Germinal center (tissue), 1 donor: ENCODE data around the gene GSTT2B.
"Not testable (repeated sequence)": the region's sequence is repeated elsewhere in the genome, so short reads cannot be mapped to it uniquely, and the experiment has no call there.

Source experiments
- DNase-seq: peaks from one replicate; pipeline ENCODE4 v3.0.0; 2012; ENCODE audit warnings: mixed read lengths, low spot score

Gene GSTT2B

GRCh38 chr22:23940166-23940565, 20.8 kb downstream of the GSTT2B start:
- not testable (repeated sequence) for DNase-seq

- no peak for DNase-seq
Observed at GRCh38 chr22:23939017-23939357, 22.0 kb downstream of the GSTT2B start.

- DNase-seq = no peak
Observed at GRCh38 chr22:23938328-23939016, 22.5 kb downstream of the GSTT2B start.

DNA sequence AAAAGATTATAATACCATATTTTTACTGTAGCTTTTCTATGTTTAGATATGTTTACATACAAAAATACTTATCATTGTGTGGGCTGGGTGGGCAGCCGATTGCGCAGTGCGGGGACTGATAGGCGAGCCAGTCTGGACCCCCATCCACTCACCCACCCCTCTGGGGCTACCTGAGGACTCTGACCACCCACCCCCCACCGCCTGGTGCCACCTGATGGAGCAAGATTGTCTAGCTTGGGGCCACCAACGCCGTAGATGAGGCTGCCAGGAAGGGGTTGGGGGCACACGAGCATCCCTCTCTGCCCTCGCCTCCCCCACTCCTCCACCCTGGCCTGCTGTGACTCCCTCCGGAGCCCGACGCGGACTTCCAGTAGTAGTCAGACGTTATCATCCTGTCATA, 34.4 kb downstream of the GSTT2B start:
- no peak for DNase-seq

GRCh38 chr22:23925020-23925606, 35.9 kb downstream of the GSTT2B start:
- no peak for DNase-seq

GRCh38 chr22:23922921-23923320, 38.1 kb downstream of the GSTT2B start:
- no peak for DNase-seq

GRCh38 chr22:23921586-23922201, 39.3 kb downstream of the GSTT2B start:
- not testable (repeated sequence) for DNase-seq

DNA sequence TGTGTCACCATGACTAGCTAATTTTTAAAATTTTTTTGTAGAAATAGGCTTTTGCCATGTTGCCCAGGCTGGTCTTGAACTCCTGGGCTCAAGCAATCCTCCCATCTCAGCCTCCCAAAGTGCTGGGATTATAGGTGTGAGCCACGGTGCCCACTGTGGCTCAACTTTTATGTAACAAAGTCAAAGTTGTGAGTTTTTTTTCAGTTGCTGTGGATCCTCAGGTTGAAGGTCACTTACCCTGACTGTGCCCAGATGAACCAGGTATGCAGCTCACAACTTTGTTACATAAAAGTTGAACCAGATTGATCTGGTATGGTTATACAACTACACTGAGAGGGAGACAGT, 40.8 kb downstream of the GSTT2B start:
- not testable (repeated sequence) for DNase-seq

- peak; percentile 23 for DNase-seq
Observed at GRCh38 chr22:23915290-23915689, 45.7 kb downstream of the GSTT2B start.

DNA sequence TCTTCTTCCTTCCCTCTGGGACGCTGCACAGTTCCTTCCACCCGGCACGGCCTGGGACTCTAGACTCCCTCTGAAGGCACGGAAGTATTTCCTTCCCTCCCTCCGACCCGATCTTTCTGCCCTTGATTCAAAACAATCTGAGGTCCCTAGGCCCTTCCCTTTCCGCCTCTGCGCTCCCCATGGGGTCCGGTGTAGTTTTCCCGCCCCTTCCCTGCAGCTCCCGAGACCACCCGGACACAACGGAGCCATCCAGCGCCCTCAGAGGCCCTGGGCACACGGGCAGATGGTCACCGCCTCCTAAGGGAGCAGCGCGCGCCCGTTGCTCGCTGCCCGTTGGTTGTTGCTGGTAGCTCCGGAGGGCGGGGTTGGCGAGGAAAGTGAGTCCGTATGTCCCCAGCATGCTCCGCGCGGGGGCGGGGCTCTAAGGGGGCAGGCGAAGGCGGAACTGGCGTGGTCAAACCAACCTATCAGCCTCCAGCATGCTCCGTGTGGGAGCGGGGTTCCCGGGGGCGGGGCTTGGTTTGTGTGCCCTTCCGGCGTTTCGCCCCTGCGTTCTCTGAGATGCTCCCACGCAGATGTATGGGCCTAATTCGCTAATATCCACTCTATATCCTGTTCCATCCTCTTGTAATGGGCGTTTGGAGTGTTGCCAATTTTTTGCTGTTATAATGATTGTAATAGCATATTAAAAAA, 47.2 kb downstream of the GSTT2B start:
- peak; percentile 99 for DNase-seq

- no peak for DNase-seq
Observed at GRCh38 chr22:23913306-23913660, 47.7 kb downstream of the GSTT2B start.

DNA sequence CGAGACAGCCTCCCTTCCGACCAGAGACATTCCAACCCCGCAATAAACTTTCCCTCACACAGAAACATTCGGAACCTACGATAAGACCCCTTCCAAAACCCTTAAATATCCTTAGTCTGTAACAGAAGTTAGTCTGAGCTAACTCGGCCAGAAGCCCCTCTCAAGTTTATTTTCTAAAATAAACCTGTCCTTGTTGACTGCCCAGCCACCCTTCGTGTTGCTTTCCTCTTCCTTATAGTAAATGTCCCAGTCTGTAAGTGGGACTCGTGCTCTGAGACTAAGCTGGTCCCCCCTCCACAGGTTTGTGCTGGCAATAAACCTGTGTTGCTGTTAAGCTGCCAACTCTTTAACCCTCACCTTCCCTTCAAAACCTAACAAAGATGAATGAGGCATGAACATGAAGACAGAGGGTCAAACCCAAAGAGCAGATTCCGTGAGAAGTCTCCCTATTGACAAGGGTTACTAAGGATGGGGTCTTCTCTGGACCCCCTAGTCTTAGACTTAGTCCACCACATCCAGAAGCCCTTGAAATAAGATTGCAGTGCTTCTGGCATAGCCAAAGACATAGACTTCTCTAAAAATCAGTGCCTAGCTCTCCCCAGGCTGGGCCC, 48.6 kb downstream of the GSTT2B start:
- no peak for DNase-seq

DNA sequence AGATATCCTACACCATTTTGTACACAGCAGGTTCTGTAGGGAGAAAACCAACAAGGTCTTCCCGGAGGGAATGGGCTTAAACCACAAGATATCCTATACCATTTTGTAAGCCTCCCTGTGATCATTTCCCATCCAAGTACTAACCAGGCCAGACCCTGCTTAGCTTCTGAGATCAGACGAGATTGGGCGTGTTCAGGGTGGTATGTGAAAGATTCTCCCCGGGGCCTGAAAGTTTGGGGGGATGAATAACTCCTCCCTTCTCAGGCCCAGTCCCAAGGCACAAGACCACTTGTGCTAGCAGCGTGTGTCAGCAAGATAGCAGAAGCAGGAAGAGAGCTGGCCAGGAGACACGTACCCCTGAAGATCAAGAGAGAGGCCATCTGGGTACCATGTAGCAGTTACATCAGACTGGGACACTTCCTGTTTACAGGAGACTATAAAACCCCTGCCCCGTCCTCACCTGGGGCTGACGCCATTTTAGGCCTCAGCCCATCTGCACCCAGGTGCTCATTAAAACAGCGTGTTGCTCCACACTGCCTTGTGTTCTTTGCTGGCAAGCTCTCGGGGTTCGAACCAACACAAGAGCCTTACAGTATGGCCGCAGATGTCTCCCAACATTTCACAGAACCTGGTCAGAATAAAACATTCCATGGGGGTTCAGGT, 49.5 kb downstream of the GSTT2B start:
- no peak for DNase-seq

GRCh38 chr22:23910496-23911190, 50.4 kb downstream of the GSTT2B start:
- DNase-seq = no peak

DNA sequence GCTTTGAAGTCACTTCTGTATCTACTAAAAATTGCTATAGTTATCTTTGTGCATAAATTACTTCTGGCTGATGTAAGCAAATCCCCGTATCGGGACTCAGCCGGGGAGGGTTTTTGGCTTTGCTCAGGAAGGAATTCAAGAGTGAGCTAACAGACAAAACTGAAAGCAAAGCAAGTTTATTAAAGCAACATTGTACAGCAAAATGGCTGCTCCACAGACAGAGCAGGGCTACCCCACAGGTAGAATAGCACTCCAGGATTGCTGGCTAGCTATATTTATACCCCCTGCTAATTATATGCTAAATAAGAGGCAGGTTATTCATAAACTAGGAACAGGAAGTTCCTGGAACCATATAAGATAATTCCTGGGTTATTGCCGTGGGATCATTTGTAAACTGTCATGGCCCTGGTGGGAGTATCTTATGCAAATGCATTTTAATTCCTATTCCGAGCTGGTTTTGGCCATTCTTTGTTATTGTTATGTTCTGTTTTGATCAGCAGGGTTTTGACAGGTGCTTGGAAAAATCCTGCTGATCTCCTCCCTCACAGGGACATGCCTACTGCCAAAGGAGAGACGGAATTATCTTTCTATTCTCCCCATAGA, 51.6 kb downstream of the GSTT2B start:
- DNase-seq = no peak

- DNase-seq = no peak
Observed at GRCh38 chr22:23908587-23909205, 52.3 kb downstream of the GSTT2B start.

DNA sequence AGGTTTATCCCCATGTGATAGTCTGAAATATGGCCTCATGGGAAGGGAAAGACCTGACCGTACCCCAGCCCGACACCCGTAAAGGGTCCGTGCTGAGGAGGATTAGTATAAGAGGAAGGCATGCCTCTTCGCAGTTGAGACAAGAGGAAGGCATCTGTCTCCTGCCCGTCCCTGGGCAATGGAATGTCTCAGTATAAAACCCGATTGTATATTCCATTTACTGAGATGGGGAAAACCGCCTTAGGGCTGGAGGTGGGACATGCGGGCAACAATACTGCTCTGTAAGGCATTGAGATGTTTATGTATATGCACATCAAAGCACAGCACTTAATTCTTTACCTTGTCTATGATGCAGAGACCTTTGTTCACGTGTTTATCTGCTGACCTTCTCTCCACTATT, 53.6 kb downstream of the GSTT2B start:
- DNase-seq = not testable (repeated sequence)
